ENCODE measurements around the gene STON2. TPM values are rescaled to one million over a fixed set of nuclear protein-coding genes. Genes with fewer than 3 reads are reported as not detected.

STON2 gene
- total RNA-seq, 1 experiment from 2014 or later, result 8.6 TPM

- BruUV-seq (replicated peaks), result no TSS peak
- H3K36me3 ChIP-seq (ENCODE audit: insufficient read depth, low read length, poor library complexity, severe bottlenecking), result no peaks in the 10 kb centered on the region
- H3K4me3 ChIP-seq (ENCODE audit: low read depth, low read length, poor library complexity, severe bottlenecking), result no peak overlapping the region
- DNase-seq (ENCODE audit: low spot score), result no peak
- peaks cover 10% of the 10 kb centered on the region for H3K4me1 ChIP-seq (ENCODE audit: insufficient read depth, low read length, poor library complexity, severe bottlenecking)
- H3K27me3 ChIP-seq (replicated peaks; ENCODE audit: insufficient read depth, low read depth, low read length, poor library complexity), result no peaks in the 10 kb centered on the region
- ChIA-PET POLR2A (ENCODE audit: low non-redundant PET) (no interaction called here), CTCF (no interaction called here)
- H3K27ac ChIP-seq (ENCODE audit: low read depth, low read length, poor library complexity, severe bottlenecking), result no peak overlapping the region
- no peaks in the 10 kb centered on the region for H3K9me3 ChIP-seq (ENCODE audit: low read depth, low read length, poor library complexity, severe bottlenecking)
- TF ChIP-seq CTCF (conservative IDR thresholded peaks at IDR 0.05; ENCODE audit: low read depth, low read length) (no peak), EZH2 (IDR thresholded peaks at IDR 0.05; ENCODE audit: borderline replicate concordance, low read depth, low read length, poor library complexity, severe bottlenecking) (no peak)
- intact Hi-C loops (cut with micrococcal nuclease; ENCODE audit: unreplicated experiment), result no loop called here
These were observed 87.7 kb downstream of the STON2 start for GRCh38 chr14:81312289-81312876.

GRCh38 chr14:81311778-81312177 is 88.3 kb downstream of the STON2 start:
- CTCF ChIA-PET, result no interaction called here

GRCh38 chr14:81311141-81311540 is 89.0 kb downstream of the STON2 start:
- no TSS peak for BruUV-seq (replicated peaks)
- ChIA-PET CTCF (no interaction called here), POLR2A (ENCODE audit: low non-redundant PET) (no interaction called here)
- peaks cover 18% of the 10 kb centered on the region for H3K4me1 ChIP-seq (ENCODE audit: insufficient read depth, low read length, poor library complexity, severe bottlenecking)
- DNase-seq (ENCODE audit: low spot score), result no peak
- no peak overlapping the region for H3K4me3 ChIP-seq (ENCODE audit: low read depth, low read length, poor library complexity, severe bottlenecking)
- no peaks in the 10 kb centered on the region for H3K9me3 ChIP-seq (ENCODE audit: low read depth, low read length, poor library complexity, severe bottlenecking)
- intact Hi-C loops (cut with micrococcal nuclease; ENCODE audit: unreplicated experiment), result no loop called here
- H3K36me3 ChIP-seq (ENCODE audit: insufficient read depth, low read length, poor library complexity, severe bottlenecking), result no peaks in the 10 kb centered on the region
- TF ChIP-seq EZH2 (IDR thresholded peaks at IDR 0.05; ENCODE audit: borderline replicate concordance, low read depth, low read length, poor library complexity, severe bottlenecking) (no peak), CTCF (conservative IDR thresholded peaks at IDR 0.05; ENCODE audit: low read depth, low read length) (no peak)
- H3K27me3 ChIP-seq (replicated peaks; ENCODE audit: insufficient read depth, low read depth, low read length, poor library complexity), result no peaks in the 10 kb centered on the region
- H3K27ac ChIP-seq (ENCODE audit: low read depth, low read length, poor library complexity, severe bottlenecking), result no peak overlapping the region

More at GRCh38 chr14:81311778-81312177, 88.3 kb downstream of the STON2 start:
- peaks cover 16% of the 10 kb centered on the region for H3K4me1 ChIP-seq (ENCODE audit: insufficient read depth, low read length, poor library complexity, severe bottlenecking)
- no peaks in the 10 kb centered on the region for H3K36me3 ChIP-seq (ENCODE audit: insufficient read depth, low read length, poor library complexity, severe bottlenecking)
- no peak for DNase-seq (ENCODE audit: low spot score)
- H3K27ac ChIP-seq (ENCODE audit: low read depth, low read length, poor library complexity, severe bottlenecking), result no peak overlapping the region
- BruUV-seq (replicated peaks), result no TSS peak
- POLR2A ChIA-PET (ENCODE audit: low non-redundant PET), result no interaction called here
- H3K9me3 ChIP-seq (ENCODE audit: low read depth, low read length, poor library complexity, severe bottlenecking), result no peaks in the 10 kb centered on the region
- no peak for TF ChIP-seq EZH2 (IDR thresholded peaks at IDR 0.05; ENCODE audit: borderline replicate concordance, low read depth, low read length, poor library complexity, severe bottlenecking)
- no peak for TF ChIP-seq CTCF (conservative IDR thresholded peaks at IDR 0.05; ENCODE audit: low read depth, low read length)
- no peak overlapping the region for H3K4me3 ChIP-seq (ENCODE audit: low read depth, low read length, poor library complexity, severe bottlenecking)
- intact Hi-C loops (cut with micrococcal nuclease; ENCODE audit: unreplicated experiment), result no loop called here
- no peaks in the 10 kb centered on the region for H3K27me3 ChIP-seq (replicated peaks; ENCODE audit: insufficient read depth, low read depth, low read length, poor library complexity)

Measured in A673 (cell line).